ENCODE results near the gene ATP6V0B.

ATP6V0B gene

GRCh38 chr1:43954036-43954435 lies 20.7 kb upstream of the ATP6V0B start:
- no peak overlapping the region for H3K4me3 ChIP-seq (ENCODE audit: low read length)
- no peak for DNase-seq (ENCODE audit: low read depth)
- no peak for TF ChIP-seq CTCF (conservative IDR thresholded peaks at IDR 0.05; ENCODE audit: low read depth, low read length)

DNA sequence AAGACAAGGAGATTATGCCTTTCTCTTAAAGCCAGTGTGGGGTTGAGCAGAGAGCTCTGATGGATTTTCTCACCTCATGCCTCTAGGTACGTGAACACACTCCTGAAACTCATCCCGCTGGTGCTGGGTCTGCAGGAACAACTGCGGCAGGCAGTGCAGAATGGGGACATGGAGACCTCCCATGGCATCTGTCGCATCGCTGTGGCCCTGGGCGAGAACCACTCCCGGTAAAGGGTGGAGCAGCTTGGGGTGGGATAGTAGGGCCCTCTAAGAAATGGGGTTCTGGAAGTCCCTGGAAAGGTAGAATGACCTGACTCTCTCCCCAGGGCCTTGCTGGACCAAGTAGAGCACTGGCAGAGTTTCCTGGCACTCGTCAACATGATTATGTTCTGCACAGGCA lies 18.5 kb upstream of the ATP6V0B start:
- no peak for TF ChIP-seq CTCF (conservative IDR thresholded peaks at IDR 0.05; ENCODE audit: low read depth, low read length)
- DNase-seq (ENCODE audit: low read depth): no peak
- no peak overlapping the region for H3K4me3 ChIP-seq (ENCODE audit: low read length)

DNA sequence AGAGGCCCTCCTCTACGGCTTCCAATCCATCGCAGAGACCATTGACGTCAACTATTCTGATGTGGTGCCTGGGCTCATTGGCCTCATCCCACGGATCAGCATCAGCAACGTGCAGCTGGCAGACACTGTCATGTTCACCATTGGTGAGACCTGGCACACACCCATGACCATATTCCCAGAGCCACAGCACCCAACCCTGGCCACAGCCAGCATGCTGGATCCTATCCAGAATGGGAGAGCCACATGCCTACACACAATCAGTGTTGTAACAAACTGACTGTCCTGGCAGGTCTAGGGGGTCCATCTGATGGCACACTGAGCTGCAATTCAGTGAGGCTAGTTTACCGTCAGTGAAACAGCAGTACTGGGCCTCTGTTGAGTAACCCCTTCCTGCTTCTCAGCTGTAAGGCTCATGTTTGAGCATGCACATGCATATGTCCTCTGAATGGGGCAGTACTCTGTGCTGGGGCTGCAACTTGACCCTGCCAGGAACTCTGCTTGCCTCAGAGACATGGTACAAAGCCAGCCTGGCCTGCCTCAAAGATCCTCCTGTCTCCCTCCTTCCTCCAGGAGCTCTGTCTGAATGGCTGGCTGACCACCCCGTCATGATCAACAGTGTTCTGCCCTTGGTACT lies 17.2 kb upstream of the ATP6V0B start:
- no peak for DNase-seq (ENCODE audit: low read depth)
- no peak overlapping the region for H3K4me3 ChIP-seq (ENCODE audit: low read length)
- no peak for TF ChIP-seq CTCF (conservative IDR thresholded peaks at IDR 0.05; ENCODE audit: low read depth, low read length)

DNA sequence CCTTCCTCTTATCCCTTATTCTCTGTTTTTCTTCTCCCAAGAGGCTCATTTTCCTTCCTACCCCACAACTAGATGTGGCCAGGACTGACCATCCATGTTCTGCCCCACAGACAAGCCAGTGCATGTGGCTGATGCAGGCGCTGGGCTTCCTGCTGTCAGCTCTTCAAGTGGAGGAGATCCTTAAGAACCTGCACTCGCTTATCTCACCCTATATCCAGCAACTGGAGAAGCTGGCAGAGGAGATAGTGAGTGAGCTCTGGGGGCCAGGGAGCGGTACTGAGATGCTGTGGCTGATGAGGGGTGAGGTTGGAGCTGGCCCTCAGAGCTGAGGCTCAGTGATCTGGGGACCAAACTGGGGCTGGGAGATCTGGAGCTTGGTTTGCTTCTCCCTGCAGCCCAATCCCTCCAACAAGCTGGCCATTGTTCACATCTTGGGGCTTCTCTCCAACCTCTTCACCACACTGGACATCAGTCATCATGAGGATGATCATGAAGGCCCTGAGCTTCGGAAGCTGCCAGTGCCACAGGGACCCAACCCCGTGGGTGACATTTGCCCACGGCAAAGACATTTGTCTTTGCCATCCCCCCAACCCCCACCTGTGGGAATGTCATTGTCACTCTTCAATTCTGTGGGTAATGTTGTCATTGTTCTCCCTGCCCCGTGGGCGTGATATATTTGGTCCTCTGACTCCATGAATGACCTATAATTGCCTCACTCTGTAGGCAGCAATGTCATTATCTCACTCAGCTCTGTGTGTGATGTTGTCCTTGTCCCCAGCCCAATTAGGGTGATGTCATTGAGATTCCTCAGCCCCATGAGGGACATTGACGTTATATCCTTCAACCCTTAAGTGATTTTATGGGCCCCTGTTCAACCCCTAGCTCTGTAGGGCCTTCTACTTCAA lies 16.2 kb upstream of the ATP6V0B start:
- DNase-seq (ENCODE audit: low read depth): no peak
- no peak overlapping the region for H3K4me3 ChIP-seq (ENCODE audit: low read length)
- no peak for TF ChIP-seq CTCF (conservative IDR thresholded peaks at IDR 0.05; ENCODE audit: low read depth, low read length)

DNA sequence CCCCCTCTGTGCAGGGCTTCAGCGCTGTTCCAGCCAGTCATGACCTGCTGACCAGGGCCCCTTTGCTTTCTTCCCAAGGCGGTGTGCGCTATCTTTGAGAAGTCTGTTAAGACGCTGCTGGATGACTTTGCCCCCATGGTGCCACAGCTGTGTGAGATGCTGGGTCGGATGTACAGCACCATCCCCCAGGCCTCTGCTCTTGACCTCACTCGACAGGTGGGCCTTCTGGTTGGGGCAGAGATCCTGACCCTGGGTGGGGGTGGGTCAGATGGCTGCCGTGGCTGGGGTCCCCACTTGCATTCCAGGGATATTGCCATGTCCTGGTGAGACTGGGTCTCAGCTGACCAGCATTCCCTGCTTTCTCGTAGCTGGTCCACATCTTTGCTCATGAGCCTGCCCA lies 14.0 kb upstream of the ATP6V0B start:
- H3K4me3 ChIP-seq (ENCODE audit: low read length): no peak overlapping the region
- TF ChIP-seq CTCF (conservative IDR thresholded peaks at IDR 0.05; ENCODE audit: low read depth, low read length): no peak
- no peak for DNase-seq (ENCODE audit: low read depth)

DNA sequence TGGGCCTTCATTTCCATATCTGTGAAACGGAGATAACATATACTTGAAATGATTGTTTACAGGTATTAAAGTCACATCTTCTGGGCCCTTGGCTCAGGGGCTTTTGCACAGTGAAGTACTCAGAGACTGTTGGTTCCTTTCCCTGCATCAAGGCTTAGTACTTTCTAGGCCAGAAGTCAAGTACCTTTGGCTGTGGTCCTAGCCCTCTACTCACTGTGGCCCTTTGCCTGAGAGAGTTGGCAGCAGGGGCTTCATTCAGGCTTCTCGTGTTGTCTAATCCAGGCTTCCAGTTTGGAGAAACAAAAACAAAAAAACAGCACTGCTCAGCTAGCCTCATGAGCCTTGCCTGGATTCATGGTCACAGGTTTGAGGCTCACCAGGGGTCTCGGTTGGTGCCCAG lies 13.1 kb upstream of the ATP6V0B start:
- no peak overlapping the region for H3K4me3 ChIP-seq (ENCODE audit: low read length)
- no peak for DNase-seq (ENCODE audit: low read depth)
- no peak for TF ChIP-seq CTCF (conservative IDR thresholded peaks at IDR 0.05; ENCODE audit: low read depth, low read length)

GRCh38 chr1:43962324-43962723 lies 12.4 kb upstream of the ATP6V0B start:
- DNase-seq (ENCODE audit: low read depth): no peak
- H3K4me3 ChIP-seq (ENCODE audit: low read length): no peak overlapping the region
- TF ChIP-seq CTCF (conservative IDR thresholded peaks at IDR 0.05; ENCODE audit: low read depth, low read length): no peak
